ENCODE measurements around the gene RRP9.
A peak's percentile ranks its signal among the peaks of the same experiment; 100 is the strongest.

Gene RRP9

DNA sequence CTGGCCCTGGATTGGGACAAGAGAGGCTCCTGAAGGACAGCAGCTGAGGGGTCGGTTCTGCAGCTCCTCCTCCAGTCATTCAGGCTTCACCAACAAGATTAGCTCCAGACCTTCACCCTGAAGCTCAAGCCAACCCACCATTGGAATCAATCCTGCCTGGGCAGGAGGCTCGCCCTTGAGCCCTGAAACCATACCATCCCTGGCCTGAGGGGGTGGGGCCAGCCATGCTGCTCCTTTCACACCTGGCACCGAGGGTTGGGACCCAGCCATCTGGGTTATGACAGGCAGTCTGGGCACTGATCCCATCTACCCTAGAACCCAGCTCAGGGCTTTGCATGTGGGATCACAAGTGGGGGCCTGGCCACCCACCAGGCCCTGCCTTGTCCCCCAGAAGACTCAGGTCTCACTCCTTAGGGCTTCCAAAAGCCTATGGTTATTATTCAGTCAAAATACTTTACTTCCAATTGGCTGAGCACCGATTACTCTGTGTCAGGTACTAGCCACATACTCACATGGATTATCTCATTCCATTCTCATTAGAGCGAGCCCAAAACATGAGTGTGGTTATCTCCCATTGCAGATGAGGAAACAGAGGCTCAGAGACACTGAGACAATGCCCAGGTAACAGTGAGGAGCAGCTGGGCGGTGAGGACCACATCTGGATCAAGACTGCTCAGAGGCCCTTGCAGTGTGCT lies 29.0 kb upstream of the RRP9 start:
- DNase-seq = no peak

DNA sequence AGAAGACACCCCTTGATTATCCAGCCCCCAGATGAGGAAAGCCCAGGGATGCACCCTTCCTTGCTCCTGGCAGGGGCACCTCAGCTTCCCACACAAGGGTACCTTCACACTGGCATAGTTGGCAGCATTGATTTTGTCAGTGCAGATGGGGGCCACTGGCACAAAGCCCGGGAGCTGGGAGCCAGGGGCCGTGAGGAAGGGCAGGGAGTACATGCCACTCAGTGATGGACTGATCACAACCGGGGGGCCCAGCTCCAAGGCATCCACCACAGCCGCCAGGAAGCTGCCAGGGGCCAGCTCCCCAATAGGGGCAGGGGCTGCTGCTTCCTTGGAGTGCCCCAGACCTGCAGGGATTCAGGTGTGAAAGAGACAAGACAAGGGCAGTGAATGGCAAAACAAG lies 28.1 kb upstream of the RRP9 start:
- DNase-seq = no peak

DNA sequence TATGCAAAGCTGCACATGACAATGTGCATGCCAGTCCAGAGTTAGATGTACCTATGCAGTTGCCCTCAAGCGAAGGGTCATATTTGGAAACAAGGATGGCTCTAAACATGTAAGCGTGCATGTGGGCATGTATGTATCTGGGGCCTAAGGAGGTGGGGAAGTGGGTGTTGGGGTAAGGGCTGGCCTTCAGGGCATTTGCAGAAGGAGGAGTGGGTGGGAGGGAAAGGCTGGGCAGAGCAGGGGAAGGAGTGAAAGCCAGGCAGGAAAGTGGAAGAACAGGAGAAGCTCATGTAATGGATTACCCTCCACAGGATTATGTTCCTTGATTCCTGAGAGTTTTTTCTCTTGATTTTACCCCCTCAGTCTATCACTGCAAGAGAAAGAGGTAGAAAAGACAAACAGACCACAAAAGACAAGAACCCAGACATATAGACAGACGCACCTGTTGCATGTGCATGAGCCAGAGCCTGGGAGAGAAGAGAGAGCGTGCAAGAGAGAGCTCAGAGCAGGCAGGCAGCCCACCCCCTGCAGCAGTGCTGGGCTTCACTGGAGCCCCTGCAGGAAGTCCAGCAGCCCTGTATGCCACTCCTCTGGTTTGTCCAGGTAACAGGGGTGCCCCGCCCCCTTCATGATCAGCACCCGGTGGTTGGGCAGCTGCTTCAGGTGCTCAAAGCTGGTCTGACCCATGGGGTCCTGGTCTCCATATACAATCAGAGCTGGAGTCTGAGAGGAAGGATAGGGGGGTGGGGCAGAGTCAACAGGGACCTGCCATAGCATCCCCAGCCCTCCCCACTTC lies 27.4 kb upstream of the RRP9 start:
- DNase-seq = no peak

DNA sequence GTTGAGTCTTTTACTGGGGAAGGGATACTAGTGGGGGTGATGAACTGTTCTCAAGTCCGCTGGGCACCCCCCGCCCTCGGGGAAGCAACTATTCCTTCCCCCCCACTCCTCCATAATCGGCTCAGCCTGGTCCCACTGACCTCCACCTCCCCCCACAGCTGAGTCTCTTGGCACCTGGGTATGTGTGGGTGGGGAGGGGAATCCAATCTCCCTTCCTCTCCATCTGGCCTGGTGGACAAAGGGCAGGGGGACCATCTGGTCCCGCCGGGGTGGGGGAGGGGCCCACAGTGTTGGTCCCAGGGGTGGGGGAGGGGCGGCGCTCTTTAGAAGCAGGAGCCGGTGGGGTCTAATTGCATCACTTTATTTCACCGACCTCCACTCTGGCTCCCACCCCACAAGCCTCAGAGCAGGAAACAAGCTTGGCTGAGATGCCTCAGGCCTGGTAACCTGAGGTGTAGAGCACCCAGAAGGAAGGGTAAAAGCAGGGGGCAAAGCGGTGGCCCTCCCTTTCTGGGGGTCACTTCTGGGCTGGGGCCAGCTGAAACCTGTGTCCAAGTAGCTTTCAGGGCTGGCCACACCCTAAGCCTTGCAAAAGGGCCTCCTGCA lies 26.6 kb upstream of the RRP9 start:
- DNase-seq = no peak

DNA sequence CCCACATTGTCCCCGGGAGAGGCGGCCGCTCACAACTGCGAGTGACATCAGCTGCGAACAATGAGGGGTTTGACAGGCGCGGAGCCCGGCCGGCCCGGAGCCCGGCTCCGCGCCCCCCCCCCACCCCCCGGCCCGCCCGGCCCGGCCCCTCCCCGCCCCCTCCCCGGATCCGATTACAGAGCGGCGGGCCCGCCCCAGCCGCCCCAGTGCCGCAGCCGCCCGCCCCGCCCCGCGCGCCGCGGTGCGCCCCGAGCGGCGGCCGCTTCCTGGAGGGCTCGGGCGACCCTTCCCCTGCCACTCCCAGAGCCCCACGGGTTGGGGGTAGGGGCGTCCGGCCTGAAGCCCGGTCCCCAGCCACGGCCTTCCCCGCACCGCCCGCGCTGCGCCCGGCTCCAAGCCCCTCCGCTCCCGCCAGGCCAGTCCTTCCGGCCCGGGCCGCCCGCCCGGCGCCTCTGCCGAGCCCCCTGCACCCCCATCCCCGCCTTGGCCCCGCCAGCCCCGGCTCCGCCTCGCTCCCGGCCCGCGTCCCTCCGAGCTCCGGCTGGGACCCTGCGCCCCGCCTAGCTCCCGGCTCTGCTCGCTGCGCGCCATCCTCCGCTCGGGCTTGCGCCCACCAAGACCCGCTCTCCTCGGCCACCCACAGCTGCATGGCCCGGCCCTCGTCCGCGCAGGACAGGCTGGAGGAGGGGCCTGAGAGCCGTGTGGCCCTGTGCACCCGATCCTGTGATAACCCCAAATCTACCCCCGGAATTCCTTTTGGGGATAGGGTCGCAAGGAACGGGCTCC lies 25.9 kb upstream of the RRP9 start, which contains the start of gene PCBP4:
Gene PCBP4 (minus strand): TSS at position 71 of the 786 bp plus-strand sequence. CDS start 6,214 bp downstream, outside the sequence.
- DNase-seq = peak; percentile 46

DNA sequence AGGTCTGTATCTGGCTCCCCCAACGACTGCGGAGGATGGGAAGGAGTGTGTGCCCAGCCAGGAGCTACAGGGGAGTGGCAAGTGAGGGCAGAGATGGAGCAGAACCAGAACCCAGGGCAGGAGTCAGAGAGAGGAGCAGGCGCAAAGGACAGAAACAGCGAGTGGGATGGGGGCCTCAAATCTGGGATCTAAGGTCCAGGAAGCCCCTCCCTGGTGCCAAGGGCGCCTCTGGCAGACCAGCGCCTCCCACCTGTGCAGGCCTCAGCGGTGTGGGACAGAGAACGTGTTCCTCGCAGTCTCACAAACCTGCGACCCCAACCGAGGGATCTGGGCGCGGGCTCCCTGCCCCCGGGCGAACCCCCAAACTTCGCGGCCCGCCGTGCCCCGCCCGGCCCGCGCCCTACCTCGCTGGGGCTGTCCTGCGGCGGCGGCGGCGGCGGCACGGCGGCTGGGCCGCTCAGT lies 25.2 kb upstream of the RRP9 start:
- no peak for DNase-seq

DNA sequence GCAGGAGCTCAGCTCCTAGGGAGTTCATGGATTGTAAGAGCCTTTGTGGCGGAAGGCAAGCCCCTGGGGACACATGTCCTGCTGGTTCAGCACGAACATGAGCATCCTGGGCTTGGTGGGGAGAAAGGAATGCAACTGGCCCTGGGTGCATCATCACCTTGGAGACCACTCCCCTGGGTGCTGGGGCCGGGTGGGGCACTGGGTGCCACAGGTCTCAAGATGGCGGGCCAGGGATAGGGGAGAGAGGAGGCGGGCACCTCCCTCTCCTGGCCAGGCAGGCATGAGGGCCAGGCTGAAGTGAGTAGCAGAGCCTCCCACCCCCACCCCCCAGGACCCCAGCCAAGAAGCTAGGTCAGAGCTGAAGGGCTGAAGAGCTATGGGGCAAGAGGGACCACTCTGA lies 24.8 kb upstream of the RRP9 start:
- no peak for DNase-seq

DNA sequence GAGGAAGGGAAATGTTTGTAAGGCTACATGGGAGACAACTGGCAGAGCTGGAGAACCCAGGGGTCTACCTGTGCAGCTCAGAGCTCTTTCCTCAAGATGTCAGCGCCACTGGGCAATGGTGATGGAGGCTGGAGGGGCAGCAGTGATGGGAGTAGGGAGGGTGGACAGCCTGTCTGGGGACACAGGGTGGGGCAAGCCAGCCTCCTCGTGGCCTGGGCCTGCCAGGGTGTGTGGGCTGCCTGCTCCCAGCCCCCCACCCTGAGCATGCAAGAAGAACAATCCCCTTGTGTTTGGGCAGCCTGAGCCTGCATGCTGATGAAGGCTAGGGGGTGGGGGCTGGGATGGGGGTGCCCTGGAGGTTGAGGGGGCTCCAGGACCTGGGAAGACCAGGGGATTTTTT lies 24.3 kb upstream of the RRP9 start:
- no peak for DNase-seq

DNA sequence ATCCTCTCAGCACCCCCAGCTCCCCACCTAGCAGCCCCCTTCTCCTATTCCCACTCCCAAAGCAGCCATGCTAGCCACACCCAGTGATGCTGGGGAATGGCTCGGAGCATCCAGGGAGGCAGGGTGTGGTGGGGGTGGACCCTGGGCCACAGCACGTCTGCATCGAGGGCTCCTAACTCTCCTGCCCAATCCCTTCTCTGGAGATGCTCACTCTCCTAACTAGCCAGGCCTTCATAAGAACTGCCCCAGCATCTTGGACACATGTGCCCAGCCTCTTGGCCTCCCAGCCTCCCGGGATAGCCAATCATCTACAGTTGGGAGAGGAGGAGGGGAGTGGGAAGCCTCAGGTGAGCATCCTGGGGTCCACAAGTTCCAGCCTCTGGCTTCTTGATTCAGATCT lies 22.8 kb upstream of the RRP9 start:
- DNase-seq = no peak

DNA sequence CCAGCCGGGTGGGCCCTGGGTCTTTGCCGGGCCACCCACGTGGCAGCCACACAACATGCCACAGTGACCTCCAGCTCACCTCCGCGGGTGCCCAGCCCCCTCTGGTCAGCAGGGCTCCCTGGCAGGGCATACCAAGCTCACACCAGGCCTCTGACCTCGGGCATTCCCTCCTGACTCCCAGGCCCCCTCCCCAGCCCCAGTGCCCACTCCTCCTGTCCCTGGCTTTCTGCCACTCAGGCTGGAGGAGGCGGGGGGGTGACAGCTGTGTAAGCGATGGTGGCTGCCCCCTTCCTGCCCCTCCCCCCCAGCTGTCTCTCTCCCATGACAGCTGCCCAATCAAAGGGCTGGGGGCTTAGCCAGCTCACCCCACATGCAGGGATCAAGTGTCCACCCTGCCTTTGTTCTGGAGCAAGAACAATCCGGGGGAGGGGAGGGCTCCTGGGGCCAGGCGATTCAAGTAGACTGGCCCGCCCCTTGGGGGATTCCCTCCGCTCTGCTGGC lies 22.3 kb upstream of the RRP9 start:
- no peak for DNase-seq

DNA sequence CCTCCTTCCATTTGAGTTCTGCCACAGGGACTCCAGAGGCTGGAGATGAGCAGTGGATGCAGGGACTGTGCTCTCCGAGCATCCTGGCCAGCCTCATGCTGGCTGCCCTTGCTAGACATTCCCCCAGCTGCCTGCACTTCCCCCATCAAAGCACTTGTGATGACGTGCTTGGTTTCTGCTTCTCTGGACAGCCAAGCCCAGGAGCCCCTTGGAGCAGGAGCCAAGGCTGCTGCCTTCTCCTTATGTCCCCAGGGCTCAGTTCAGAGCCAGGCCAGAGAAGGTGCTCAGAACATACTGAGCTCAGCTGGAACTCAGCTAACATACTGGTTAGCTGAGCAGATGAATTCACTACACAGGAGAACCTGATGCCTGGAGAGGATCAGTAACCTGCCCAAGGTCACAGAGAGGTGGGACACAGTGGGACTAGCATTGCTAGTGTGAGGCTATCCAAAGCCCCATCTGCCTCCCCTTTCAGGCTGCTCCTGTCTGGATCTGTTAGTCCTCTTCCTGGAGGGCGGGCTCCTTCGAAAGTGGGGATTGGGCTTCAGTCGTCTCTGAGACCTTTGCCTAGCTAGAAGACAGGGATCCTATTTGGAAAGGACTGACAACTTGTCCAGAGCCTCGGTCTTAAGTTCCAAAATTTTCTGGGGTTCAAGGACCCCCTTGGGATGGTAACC lies 21.3 kb upstream of the RRP9 start:
- no peak for DNase-seq

DNA sequence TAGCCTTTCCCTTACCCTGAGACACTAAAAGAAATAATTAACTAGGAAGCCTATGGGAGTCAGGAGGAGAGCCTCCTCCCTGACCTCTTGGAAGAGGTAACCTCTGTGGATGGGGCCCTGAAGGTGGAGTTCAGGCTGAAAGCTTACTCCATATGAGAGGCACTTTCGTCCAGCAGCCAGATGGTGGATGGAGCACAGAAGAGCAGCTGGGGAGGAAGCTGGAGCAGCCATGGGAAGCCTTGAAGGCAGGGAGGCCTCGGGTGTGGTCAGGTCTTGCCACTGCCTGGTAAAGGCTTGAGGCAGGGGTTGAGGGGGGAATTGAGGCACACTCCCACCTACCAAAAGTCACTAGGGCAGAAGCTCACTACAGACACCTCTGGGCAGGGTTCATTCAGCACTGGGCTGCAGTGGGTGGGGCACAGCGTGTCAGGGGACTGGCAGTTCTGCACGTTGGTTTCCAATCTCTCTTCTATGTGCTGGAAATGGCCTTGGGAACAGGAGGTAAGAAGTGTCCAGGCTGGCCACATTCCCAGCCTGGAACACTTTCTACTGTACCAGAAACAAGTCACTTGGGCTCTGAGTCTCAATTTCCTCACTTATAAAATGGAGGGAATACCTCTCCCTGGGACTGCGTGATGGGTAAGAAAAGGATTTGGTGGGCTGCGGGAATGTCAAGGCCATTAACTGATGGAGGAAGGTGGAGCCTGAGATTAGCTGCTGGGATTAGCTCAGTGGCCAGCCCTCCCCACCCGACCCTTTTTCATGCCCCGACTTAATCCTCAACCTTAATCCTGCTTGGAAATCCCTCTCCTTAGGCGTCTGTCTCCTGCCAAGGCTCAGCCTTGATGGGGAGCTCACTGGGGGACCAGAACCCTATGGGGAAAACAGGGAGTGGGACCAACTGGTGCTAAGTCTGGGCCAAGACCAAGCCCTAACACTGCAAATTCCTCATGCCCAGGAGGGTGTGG lies 20.2 kb upstream of the RRP9 start:
- no peak for DNase-seq

DNA sequence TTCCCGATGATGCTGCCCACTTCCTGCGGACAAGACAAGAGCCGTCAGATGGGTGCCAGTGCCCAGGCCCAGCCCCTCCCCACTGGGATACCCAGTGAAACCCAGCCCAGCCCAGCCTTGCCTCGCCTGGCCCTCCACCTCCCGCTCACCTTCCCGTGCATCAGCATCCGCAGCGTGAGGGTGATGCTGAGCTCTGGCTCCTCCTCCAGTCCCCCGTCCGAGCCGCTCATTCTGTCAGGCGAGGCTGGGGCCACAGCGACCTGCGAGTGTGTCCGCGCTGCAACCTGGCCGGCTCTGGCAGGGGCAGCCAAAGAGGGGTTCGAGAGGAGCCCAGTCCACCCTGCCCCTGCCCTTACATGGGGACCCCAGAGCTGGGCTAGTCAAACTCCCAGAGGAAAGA lies 19.3 kb upstream of the RRP9 start:
- no peak for DNase-seq

DNA sequence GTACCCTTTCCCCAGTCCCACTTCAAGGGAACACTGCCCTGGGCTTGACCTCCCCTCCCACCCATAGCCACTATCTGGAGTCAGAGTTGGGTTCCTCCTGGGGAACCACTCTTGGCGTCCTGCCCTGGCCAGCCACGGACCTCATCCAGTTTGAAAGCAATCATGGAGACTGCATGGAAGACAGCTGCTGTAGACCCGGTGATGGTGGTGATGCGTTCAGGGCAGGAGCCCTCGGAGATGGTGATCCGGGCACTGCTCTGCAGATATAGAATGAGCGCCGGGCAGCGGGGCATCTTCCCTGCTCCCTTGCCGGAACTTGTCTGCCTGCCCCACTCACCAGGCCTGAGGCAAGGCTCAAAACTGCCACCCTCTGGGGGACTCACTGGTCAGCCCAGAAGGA lies 18.7 kb upstream of the RRP9 start:
- no peak for DNase-seq

DNA sequence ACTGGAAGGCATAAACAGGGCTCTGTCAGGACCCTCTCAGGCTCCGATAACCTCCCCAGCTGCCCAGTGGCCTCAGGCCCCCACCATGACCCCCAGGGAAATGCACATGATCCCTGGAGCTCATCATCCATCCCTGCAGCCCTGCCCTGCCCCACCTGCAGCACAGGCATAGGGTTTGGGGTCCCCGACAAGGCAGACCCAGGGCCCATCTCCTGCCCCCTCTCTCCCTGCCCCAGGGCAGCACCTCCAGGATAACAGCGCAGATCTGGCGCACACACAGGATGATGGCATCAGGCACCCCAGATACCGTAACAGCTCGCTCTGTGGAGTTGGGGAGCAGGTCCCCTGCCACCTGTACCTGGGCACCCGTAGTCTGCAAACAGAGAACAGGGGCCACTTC lies 17.9 kb upstream of the RRP9 start:
- DNase-seq = no peak

DNA sequence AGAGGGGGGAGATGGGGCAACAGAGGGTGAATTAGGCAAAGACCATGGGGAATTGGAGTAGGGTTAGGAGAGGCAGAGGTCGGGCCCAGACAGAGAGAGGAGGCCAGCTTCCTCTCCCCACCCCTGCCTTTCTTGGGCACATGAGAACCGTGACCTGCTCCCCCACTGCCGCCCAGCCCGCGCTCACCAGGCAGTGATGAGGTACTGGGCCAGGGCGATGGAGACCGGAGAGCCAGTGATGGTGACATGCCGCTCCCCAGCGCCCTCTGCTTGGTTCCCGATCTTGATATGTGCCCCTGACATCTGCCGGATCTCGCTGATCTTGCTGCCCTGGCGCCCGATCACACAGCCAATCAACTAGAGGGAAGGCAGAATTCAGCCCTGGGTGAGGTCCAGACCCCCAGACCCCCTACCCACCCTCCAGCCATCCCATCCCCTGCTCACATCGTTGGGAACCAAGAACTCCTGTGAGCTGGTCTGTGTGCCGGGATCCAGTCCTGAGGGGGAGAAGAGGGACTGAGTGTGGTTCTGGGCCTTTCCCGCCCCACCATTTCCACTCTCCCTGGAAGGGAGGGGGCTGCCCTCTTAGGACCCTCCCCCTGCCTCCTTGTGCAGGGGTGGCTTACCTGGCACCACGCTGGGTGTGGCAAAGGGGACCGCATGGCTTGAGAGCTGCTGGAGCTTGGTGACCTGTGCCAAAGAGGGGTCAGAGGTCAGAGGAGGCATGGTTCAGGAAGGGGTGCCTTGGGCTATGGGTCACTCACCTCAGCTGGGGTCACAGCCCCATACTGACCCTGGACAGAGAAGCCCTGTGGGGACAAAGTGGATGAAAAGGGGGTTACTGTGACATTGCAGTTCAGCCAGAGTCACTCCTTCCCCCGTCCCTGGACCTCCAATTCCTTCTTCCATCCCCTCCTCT lies 17.2 kb upstream of the RRP9 start:
- no peak for DNase-seq

DNA sequence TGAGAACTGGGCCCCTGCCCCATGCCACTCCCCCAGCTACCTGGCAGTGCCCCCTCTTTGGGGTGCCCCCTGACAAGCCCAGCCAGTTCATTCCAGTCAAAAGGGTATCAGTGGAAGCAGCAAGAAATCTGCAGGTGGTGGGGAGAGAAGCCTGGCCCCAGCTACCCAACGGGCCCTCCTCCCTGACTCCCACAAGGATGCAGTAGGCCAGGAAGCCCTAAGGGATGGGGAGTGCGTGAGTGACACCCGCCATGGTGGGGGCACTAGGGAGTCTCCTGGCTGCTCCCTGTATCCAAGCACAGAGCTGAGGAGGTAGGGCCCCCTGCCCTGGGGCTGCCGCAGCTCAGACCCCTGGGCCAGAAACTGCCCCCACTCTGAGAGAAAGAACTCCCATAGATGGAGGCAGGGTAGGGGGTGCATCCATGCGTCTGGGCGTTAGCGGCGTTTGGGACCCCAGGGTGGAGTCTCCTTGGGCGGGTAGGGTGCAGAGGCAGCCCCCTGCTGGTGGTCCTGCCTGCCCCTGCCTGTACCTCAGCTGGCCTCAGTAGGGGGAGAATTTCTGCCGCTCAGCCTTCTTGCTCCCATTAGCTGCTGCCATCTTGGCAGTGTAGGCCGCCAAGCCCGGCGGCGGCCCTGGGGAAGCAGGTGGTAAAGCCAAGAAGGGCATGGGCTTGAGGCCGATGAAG lies 16.0 kb upstream of the RRP9 start:
- DNase-seq = no peak

DNA sequence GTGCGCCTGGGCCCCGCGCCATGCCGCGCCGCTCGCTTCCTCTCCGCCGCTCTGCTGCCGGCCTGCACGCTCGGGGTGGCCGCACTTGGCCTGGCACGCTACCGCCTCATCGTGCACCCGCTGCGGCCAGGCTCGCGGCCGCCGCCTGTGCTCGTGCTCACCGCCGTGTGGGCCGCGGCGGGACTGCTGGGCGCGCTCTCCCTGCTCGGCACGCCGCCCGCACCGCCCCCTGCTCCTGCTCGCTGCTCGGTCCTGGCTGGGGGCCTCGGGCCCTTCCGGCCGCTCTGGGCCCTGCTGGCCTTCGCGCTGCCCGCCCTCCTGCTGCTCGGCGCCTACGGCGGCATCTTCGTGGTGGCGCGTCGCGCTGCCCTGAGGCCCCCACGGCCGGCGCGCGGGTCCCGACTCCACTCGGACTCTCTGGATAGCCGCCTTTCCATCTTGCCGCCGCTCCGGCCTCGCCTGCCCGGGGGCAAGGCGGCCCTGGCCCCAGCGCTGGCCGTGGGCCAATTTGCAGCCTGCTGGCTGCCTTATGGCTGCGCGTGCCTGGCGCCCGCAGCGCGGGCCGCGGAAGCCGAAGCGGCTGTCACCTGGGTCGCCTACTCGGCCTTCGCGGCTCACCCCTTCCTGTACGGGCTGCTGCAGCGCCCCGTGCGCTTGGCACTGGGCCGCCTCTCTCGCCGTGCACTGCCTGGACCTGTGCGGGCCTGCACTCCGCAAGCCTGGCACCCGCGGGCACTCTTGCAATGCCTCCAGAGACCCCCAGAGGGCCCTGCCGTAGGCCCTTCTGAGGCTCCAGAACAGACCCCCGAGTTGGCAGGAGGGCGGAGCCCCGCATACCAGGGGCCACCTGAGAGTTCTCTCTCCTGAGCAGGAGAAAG lies 14.4 kb upstream of the RRP9 start:
- peak; percentile 39 for DNase-seq
